A673 (cell line): Measurements from ENCODE around the gene TNS3. TPM values are rescaled to one million over a fixed set of nuclear protein-coding genes. Genes with fewer than 3 reads are reported as not detected.

ENCODE experiments used
- BruUV-seq: library from RNA; stranded (reverse); fragments of 400-500 nt; replicated peaks from 2 replicates; lab custom pipeline; 2021; lab: Mats Ljungman, UMichigan
- CTCF ChIA-PET: fragments of 300-600 bp; sonication (Branson Sonifier 250); formaldehyde crosslinking; loops from one replicate; lab custom pipeline; 2022; ENCODE audit warnings: antibody characterized with exemption; lab: Charles Lee
- POLR2A ChIA-PET: fragments of 300-600 bp; sonication (Branson Sonifier 250); formaldehyde crosslinking; loops from one replicate; lab custom pipeline; 2022; ENCODE audit warnings: antibody characterized with exemption; ENCODE audit not compliant: low non-redundant PET; lab: Charles Lee
- DNase-seq: peaks from one replicate; pipeline ENCODE4 v3.0.0-alpha.2; 2015; ENCODE audit warnings: low spot score
- H3K27ac ChIP-seq: fragments of 200-600 bp; sonication (generic); 2 replicates; pipeline ENCODE4 v1.5.1; 2016; ENCODE audit warnings: mixed run types, low read depth, mild to moderate bottlenecking, mixed read lengths, antibody characterized with exemption, low read length; ENCODE audit not compliant: poor library complexity, severe bottlenecking
- H3K27me3 ChIP-seq: fragments of 200-600 bp; sonication (generic); replicated peaks from 2 replicates; pipeline ENCODE4 v1.6.1; 2017; ENCODE audit warnings: mixed run types, low read depth, mild to moderate bottlenecking, mixed read lengths, antibody characterized with exemption, low read length; ENCODE audit not compliant: insufficient read depth, poor library complexity
- H3K36me3 ChIP-seq: fragments of 200-600 bp; sonication (generic); 2 replicates; pipeline ENCODE4 v1.6.1; 2016; ENCODE audit warnings: mixed run types, mild to moderate bottlenecking, mixed read lengths, antibody characterized with exemption, low read length; ENCODE audit not compliant: insufficient read depth, poor library complexity, severe bottlenecking
- H3K4me1 ChIP-seq: fragments of 200-600 bp; sonication (generic); 2 replicates; pipeline ENCODE4 v1.6.1; 2017; ENCODE audit warnings: mixed run types, mild to moderate bottlenecking, mixed read lengths, antibody characterized with exemption, low read length; ENCODE audit not compliant: insufficient read depth, poor library complexity, severe bottlenecking
- H3K4me3 ChIP-seq: fragments of 200-600 bp; sonication (generic); 2 replicates; pipeline ENCODE4 v1.5.1; 2016; ENCODE audit warnings: low read depth, mixed run types, mild to moderate bottlenecking, mixed read lengths, low read length; ENCODE audit not compliant: poor library complexity, severe bottlenecking
- H3K9me3 ChIP-seq: fragments of 200-600 bp; sonication (generic); 2 replicates; pipeline ENCODE4 v1.6.1; 2016; ENCODE audit warnings: mixed run types, low read depth, mild to moderate bottlenecking, mixed read lengths, antibody characterized with exemption, low read length; ENCODE audit not compliant: poor library complexity, severe bottlenecking
- CTCF ChIP-seq: fragments of 300-800, 200-600 bp; sonication (generic); conservative IDR thresholded peaks from 2 replicates; pipeline ENCODE4 v1.5.1; 2017; ENCODE audit warnings: low read depth, mild to moderate bottlenecking, antibody characterized with exemption, low read length, moderate library complexity, mixed read lengths
- EZH2 ChIP-seq: fragments of 200-600 bp; sonication (generic); IDR thresholded peaks from 2 replicates; pipeline ENCODE4 v1.6.1; 2017; ENCODE audit warnings: borderline replicate concordance, low read depth, mild to moderate bottlenecking, mixed read lengths, antibody characterized with exemption, low read length; ENCODE audit not compliant: poor library complexity, severe bottlenecking
- intact Hi-C: fragments of 100-400 bp; cut with micrococcal nuclease; formaldehyde crosslinking; loops from one replicate; pipeline ENCODE4 v1.10.0; 2022; ENCODE audit not compliant: unreplicated experiment
- total RNA-seq: library from RNA; stranded (reverse); gene quantifications from 2 replicates; pipeline ENCODE4 v1.2.3, GENCODE V29; 2021

TNS3 gene
- total RNA-seq, 1 experiment from 2014 or later, result not detected

- ChIA-PET POLR2A (no interaction called here), CTCF (no interaction called here)
- H3K27me3 ChIP-seq, result no peaks in the 10 kb centered on the region
- BruUV-seq, result no TSS peak
- H3K27ac ChIP-seq, result no peak overlapping the region
- intact Hi-C loops, result loop anchor here (10.0 kb wide), 1 partner anchor 1334 kb away; the partner anchor contains the start of gene IGFBP3
- no peak for TF ChIP-seq EZH2
- no peak for TF ChIP-seq CTCF
- no peak overlapping the region for H3K4me3 ChIP-seq
- no peak for DNase-seq
- H3K36me3 ChIP-seq, result no peaks in the 10 kb centered on the region
- H3K4me1 ChIP-seq, result no peaks in the 10 kb centered on the region
- H3K9me3 ChIP-seq, result no peaks in the 10 kb centered on the region
Observed at GRCh38 chr7:47258798-47259197, 323.1 kb downstream of the TNS3 start.

GRCh38 chr7:47256016-47256415 lies 325.9 kb downstream of the TNS3 start:
- no TSS peak for BruUV-seq
- no peak overlapping the region for H3K4me3 ChIP-seq
- H3K4me1 ChIP-seq, result no peaks in the 10 kb centered on the region
- TF ChIP-seq CTCF (no peak), EZH2 (no peak)
- ChIA-PET POLR2A (no interaction called here), CTCF (no interaction called here)
- no peak overlapping the region for H3K27ac ChIP-seq
- no peaks in the 10 kb centered on the region for H3K36me3 ChIP-seq
- no peak for DNase-seq
- no peaks in the 10 kb centered on the region for H3K9me3 ChIP-seq
- intact Hi-C loops, result loop anchor here (10.0 kb wide), 1 partner anchor 1331 kb away; the partner anchor contains the start of gene IGFBP3
- no peaks in the 10 kb centered on the region for H3K27me3 ChIP-seq

DNA sequence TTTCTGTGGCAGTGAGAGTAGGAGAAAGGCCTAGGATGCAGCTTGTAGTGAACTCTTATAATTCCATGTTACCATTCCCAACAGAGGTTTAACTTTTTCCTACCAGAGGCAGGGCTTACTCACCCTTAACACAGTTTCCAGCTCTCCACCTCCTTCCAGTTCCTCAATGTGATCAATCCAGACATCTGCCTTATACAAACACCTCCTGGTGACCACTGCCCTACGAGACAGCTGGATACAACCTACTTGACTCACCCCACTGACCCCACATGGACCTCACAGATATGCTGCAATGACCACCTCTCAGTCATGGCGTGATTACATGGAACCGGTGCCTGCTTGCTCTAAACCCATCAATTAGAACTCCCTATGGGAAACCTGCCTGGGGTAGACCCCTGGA lies 326.5 kb downstream of the TNS3 start:
- BruUV-seq, result no TSS peak
- H3K4me1 ChIP-seq, result no peaks in the 10 kb centered on the region
- no peak overlapping the region for H3K4me3 ChIP-seq
- H3K27ac ChIP-seq, result no peak overlapping the region
- H3K27me3 ChIP-seq, result no peaks in the 10 kb centered on the region
- no peak for DNase-seq
- H3K36me3 ChIP-seq, result no peaks in the 10 kb centered on the region
- ChIA-PET CTCF (no interaction called here), POLR2A (no interaction called here)
- intact Hi-C loops, result loop anchor here (10.0 kb wide), 1 partner anchor 1331 kb away; the partner anchor contains the start of gene IGFBP3
- TF ChIP-seq EZH2, result no peak
- no peak for TF ChIP-seq CTCF
- H3K9me3 ChIP-seq, result peaks cover 2% of the 10 kb centered on the region
